Measurements from ENCODE around the gene CFAP251.

CFAP251 gene

DNA sequence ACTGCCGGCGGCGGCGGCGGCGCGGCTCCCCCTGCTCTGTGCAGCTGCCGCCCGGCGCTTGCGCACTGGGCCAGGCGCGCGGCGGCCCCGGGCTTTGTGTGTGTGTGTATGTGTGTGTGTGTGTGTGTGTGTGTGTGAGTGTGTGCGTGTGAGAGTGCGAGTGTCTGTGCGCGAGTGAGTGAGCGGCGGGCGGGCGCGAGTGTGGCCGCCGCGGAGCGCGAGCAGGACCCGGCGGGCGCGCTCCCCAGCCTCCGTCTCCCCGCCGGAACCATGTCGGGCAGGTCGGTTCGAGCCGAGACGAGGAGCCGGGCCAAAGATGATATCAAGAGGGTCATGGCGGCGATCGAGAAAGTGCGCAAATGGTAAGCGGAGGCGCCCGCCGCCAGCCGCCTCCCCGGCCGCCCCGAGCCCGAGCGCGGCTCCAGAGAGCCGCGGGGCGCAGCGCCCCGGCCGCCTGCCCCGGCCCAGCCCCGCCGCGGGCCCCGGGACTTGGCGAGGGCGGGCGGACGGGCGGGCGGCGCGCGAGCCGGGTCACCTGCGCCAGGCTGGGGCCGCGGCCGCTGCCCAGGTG lies 103.5 kb downstream of the CFAP251 start, which contains the start of gene BCL7A (continued):
- peak; percentile 99 for TF ChIP-seq ZBTB26 (tag by site-specific recombination; optimal IDR thresholded peaks at IDR 0.05)
- no peak for TF ChIP-seq ZSCAN23 (tag by site-specific recombination; IDR thresholded peaks at IDR 0.05)
- TF ChIP-seq, protein P1, sequence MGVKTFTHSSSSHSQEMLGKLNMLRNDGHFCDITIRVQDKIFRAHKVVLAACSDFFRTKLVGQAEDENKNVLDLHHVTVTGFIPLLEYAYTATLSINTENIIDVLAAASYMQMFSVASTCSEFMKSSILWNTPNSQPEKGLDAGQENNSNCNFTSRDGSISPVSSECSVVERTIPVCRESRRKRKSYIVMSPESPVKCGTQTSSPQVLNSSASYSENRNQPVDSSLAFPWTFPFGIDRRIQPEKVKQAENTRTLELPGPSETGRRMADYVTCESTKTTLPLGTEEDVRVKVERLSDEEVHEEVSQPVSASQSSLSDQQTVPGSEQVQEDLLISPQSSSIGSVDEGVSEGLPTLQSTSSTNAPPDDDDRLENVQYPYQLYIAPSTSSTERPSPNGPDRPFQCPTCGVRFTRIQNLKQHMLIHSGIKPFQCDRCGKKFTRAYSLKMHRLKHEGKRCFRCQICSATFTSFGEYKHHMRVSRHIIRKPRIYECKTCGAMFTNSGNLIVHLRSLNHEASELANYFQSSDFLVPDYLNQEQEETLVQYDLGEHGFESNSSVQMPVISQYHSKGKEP (tag by site-specific recombination; IDR thresholded peaks at IDR 0.05), result no peak
- no peak for TF ChIP-seq ZNF707 (tag by site-specific recombination; IDR thresholded peaks at IDR 0.05)
- TF ChIP-seq ZNF140 (tag by site-specific recombination; IDR thresholded peaks at IDR 0.05), result no peak
- TF ChIP-seq PRDM6 (tag by site-specific recombination; IDR thresholded peaks at IDR 0.05), result no peak
- TF ChIP-seq ZIC2 (tag by site-specific recombination; IDR thresholded peaks at IDR 0.05), result no peak
- TF ChIP-seq ZFP37 (tag by site-specific recombination; IDR thresholded peaks at IDR 0.05), result no peak
- 0 out of 2 replicates have a peak, but pooled peaks have one; percentile 25 for TF ChIP-seq ZNF133 (tag by site-specific recombination; IDR thresholded peaks at IDR 0.05)
- TF ChIP-seq FEZF1 (tag by site-specific recombination; IDR thresholded peaks at IDR 0.05), result no peak
- TF ChIP-seq MYNN (tag by site-specific recombination; IDR thresholded peaks at IDR 0.05; ENCODE audit: borderline replicate concordance), result peak; percentile 58; the same call in 1 of the 2 replicates
- TF ChIP-seq ZNF350 (tag by site-specific recombination; IDR thresholded peaks at IDR 0.05), result no peak
- no peak for TF ChIP-seq TCF7L2 (IDR thresholded peaks at IDR 0.05; ENCODE audit: borderline replicate concordance, low read depth, low read length)
- peak; percentile 68; the same call in 1 of the 2 replicates for TF ChIP-seq REPIN1 (tag by site-specific recombination; IDR thresholded peaks at IDR 0.05; ENCODE audit: low read depth)
- TF ChIP-seq ZNF623 (tag by site-specific recombination; IDR thresholded peaks at IDR 0.05), result no peak
- TF ChIP-seq SETDB1 (IDR thresholded peaks at IDR 0.05; ENCODE audit: insufficient read length, low read length), result no peak
- peak; percentile 96 for TF ChIP-seq ZSCAN4 (tag by site-specific recombination; IDR thresholded peaks at IDR 0.05)
- no peak for TF ChIP-seq ZNF341 (tag by site-specific recombination; IDR thresholded peaks at IDR 0.05; ENCODE audit: low read depth)
- no peak for TF ChIP-seq IKZF3 (tag by site-specific recombination; IDR thresholded peaks at IDR 0.05)
- TF ChIP-seq SCRT2 (tag by site-specific recombination; IDR thresholded peaks at IDR 0.05), result 0 out of 2 replicates have a peak, but pooled peaks have one; percentile 13
- no peak for TF ChIP-seq ZNF585B (tag by site-specific recombination; IDR thresholded peaks at IDR 0.05)
- no peak for TF ChIP-seq ZNF544 (tag by site-specific recombination; IDR thresholded peaks at IDR 0.05)
